Activated T-cell treated with anti-CD3 and anti-CD28 coated beads for 1 hour (primary cell): ENCODE results near the gene UMAD1.

Source experiments
- DNase-seq: peaks from one replicate; pipeline ENCODE4 v3.0.0-alpha.2; 2020; ENCODE audit warnings: low read depth

UMAD1 gene

DNA sequence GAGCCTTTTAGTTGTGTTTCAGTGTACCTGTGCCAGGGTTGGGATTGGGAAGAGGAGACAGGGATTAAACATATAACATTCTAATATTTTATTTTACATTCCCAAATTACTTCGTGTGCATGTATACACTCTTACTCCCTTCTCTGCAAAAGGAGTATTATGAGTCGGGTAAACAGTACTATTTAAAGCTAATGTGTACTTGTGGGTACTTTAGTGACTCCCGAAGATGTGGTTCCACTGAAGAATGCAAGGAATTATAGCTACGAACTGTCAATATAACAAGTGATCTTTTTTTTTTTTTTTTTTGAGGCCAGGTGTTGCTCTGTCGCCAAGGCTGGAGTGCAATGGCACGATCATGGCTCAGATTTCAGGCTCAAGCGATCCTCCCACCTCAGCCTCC is 200.5 kb downstream of the UMAD1 start:
- no peak for DNase-seq

GRCh38 chr7:7843240-7843639 is 202.7 kb downstream of the UMAD1 start:
- DNase-seq, result no peak

GRCh38 chr7:7843972-7844371 is 203.4 kb downstream of the UMAD1 start:
- DNase-seq, result no peak

DNA sequence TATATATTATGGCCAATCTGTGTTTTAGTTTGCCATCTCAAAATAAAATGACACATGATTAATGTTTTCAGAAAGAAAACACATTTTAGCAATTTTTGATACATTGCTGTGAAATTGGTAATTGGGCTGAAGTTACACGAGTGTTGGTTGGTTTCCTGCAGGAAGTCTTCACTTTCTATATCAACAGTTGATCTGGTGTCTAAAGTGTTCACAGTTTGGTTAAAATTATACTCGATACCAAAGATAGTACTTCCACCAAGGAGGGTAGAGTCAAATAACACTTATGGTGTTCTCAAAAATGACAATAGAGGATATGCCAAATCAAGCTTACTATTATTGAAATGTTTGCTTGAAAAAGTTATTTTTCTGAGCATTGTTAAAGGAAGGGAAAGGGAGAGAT is 207.7 kb downstream of the UMAD1 start:
- DNase-seq, result no peak

GRCh38 chr7:7848892-7849291 is 208.3 kb downstream of the UMAD1 start:
- DNase-seq, result no peak

DNA sequence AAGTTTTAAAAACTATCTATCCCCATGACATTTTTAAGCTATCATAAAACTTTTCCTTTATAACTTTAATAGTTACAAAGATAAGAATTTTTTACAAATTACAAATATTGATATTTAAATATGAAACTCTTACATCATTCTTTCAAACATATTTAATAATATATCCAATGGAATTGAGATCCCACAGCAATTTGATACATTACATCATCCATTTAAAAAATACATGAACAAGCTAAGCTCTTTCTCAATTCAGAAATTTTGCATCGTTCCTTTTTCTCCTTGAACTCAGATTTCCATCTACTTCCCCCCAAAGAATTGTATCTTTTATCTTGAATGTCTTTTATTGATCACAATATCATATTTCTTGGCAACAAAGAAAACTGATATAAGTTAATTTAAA is 209.6 kb downstream of the UMAD1 start:
- no peak for DNase-seq

DNA sequence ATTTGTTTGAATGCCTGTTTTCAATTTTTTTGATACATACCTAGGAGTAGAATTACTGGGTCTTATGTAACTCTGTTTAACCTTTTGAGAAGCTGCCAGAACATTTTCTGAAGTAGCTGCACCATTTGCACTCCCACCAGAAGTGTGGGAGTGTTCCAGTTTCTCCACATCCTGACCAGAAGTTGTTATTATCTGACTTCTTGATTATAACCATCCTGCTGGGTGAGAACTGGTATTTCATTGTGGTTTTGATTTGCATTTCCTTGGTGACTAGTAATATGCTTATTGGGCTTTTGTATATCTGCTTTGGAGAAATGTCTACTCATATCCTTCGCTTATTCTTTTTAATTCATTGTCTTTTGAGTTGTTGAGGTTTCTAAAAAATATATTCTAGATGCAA is 210.8 kb downstream of the UMAD1 start:
- no peak for DNase-seq

- no peak for DNase-seq
Observed at GRCh38 chr7:7851991-7852390, 211.4 kb downstream of the UMAD1 start.

GRCh38 chr7:7857143-7857583 is 216.6 kb downstream of the UMAD1 start:
- DNase-seq, result no peak

- DNase-seq, result no peak
Observed at GRCh38 chr7:7858559-7858958, 218.0 kb downstream of the UMAD1 start.

DNA sequence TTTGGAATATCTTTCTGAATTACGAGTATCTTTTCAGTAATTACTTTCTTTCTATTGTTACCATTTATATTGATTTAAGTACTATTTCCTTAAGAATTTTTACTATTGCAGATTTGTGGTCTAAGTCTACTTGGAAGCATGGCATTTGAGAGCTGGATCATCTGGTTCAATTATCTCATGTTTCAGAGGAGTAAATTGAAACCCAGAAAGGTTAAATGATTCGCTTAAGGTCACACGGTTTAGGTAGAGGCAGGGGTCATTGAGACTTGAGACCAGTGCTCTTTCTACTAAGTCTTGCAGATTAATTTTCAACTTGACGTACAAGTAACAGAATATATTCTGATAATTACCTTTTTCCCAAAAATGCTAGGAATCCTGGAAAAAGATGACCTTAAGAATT is 218.9 kb downstream of the UMAD1 start:
- no peak for DNase-seq

- no peak for DNase-seq
Observed at GRCh38 chr7:7861211-7861633, 220.7 kb downstream of the UMAD1 start.

DNA sequence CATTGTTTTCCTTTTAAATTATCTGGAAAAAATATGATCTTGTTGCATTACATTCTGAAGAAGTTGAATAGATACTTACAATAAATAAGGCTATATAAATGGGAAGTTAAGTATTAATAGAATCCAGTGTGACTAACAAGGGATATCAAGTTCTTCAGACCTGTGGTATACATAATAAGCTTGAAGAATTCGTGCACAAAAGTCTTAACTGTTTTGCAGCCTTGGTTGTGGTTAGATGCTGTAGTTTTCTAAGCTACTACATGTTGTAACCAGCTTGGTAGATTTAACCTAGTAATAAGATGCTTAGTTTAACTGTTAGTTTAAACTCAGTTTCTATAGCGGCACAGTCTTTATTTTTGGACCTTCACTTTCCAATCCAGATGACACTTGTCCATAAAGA is 221.8 kb downstream of the UMAD1 start:
- no peak for DNase-seq

- DNase-seq, result no peak
Observed at GRCh38 chr7:7867846-7868571, 227.5 kb downstream of the UMAD1 start.

- no peak for DNase-seq
Observed at GRCh38 chr7:7868572-7868899, 228.0 kb downstream of the UMAD1 start.

DNA sequence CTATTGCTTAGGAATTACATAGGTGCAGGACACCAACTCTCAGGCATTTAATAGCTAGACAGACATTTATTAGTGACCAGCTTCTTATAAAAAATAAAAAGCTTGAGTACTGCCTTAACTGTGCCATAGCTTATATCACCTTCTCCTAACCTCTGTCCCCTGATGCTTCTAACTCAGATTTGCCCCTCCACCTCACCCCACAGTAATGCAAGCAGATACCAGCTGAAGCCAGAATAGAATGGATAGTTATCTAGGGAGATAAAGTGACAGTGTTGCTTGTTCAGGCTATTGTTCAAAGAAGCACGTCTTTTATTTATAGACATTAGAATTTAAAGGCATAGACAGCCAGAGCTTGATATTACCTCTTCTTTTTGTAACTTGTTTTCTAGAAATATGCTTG is 228.5 kb downstream of the UMAD1 start:
- DNase-seq, result no peak

- DNase-seq, result no peak
Observed at GRCh38 chr7:7869651-7870050, 229.1 kb downstream of the UMAD1 start.

DNA sequence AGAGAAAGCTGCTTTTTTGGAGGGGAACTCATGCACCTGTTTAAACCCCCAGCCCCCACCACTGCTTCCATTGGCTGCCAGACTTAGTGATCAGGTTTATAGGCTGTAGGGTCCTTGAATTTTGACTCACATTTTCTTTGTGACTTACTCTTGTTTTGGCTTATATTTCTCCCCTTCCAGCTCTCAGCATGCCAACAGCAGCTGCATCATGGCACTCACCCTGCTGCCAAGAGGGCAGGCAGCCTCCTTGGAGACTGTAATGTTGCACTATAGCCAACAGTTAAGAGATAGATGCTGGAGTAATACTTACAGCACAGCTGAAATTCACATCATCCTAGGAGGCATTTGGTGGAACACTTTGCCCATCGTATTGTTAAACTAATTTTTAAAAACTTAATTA is 230.0 kb downstream of the UMAD1 start:
- no peak for DNase-seq

DNA sequence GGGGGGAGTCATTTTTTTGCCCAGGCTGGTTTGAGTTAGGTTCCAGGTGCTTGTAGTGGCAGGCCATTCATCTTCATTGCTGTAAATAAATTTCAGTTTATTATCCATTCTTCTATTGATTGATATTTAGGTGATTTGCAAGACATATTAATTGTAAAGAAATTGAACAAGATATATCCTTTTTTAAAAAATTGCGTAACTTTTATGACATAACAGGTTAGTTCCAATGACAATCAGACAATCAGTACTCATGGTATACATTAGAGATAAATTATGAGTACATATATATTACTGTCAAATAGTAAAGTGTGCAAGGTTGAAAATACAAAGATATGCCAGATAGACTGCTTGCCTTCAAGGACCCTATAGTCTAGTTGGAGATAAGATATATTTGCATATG is 235.9 kb downstream of the UMAD1 start:
- DNase-seq, result no peak

DNA sequence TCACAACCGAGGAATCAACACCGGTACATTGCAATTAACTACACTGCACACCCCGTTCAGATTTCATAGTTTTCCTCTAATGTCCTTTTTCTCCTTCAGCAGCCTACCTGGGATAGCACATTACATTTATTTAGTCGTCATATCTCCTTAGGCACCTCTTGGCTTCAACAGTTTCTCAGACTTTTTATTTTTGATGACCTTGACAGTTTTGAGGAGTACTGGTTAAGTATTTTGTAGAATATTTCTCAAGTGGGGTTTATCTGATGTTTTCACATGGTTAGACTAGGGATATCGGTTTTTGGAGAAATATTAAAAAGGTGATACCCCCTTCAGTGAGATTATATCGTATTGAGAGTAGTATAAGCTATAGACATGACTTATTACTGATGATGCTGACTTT is 241.0 kb downstream of the UMAD1 start:
- DNase-seq, result no peak

DNA sequence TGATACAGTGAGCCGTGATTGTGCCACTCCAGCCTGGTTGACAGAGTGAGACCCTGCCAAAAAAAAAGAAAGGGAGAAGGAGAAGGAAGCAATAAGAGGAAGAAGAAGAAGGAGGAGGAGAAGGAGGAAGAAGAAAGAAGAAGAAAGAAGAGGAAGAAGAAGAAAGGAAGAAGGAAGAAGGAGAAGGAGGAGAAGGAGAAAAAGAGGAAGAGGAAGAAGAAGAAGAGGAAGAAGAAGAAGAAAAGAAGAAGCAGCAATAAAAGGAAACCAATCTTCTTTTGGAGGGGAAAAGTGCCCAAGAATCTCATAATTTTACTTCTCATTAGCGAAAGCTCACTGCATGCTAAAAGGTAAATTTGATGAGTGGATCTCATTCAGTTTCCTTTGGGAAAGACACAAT is 242.3 kb downstream of the UMAD1 start:
- DNase-seq, result no peak

DNA sequence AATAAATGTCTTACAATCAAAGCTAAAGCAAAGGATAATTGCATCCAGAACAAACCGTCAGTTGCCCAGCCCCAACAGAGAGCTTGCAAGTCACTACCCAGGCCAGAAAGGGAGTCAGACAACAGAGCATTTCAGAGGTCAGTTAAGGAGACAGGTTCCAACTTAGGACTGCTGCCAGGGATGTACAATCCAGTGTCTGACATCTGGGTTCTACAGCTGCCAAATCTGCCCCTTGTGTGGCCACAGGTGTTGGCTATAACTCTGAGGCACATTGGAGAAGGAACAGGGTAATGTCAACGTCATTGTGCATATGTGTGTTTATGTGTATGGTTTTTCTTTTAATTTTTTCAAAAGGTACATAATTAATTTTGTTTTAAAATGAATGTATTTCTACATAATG is 242.8 kb downstream of the UMAD1 start:
- no peak for DNase-seq

- DNase-seq, result no peak
Observed at GRCh38 chr7:7884855-7885254, 244.3 kb downstream of the UMAD1 start.

DNA sequence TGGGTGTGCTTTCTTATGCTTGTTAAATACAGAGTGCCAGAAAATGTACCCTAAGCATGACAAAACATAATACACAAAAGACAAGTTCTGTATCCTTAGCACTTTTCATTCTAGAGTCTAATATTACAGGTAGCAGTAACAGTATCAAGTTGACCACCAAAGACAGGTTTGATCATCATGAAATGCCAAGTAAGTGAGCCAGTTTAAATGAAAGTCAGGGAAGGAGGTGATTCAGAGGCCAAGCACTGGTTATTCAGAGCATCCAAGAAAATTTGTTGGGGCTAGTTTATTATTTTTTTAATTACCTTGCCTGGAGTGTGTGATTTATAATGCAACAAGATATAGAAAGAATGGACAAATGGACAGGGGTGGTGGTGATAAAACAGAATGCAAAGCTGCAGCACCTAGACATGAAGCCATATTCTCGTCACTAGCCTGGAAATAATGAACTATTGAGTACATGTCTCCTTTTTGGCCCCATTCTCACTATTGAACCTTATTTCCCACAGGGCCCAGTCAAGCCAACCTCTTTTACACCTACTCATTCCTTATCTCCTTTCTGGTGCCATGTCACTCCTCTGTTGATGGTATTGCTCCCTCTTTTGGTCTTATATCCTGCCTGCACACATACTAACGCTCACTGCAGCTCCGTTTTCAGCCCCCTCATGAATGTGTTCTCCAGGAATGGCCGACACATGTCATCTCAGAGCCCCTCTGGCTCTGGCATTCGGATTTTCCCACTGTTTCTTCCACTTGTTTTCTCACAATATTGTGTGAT is 249.4 kb downstream of the UMAD1 start:
- DNase-seq, result no peak
